ENCODE measurements around the gene RHOT1.

GRCh38 chr17:32187271-32187670 is 45.0 kb downstream of the RHOT1 start:
- TF ChIP-seq, protein P1, sequence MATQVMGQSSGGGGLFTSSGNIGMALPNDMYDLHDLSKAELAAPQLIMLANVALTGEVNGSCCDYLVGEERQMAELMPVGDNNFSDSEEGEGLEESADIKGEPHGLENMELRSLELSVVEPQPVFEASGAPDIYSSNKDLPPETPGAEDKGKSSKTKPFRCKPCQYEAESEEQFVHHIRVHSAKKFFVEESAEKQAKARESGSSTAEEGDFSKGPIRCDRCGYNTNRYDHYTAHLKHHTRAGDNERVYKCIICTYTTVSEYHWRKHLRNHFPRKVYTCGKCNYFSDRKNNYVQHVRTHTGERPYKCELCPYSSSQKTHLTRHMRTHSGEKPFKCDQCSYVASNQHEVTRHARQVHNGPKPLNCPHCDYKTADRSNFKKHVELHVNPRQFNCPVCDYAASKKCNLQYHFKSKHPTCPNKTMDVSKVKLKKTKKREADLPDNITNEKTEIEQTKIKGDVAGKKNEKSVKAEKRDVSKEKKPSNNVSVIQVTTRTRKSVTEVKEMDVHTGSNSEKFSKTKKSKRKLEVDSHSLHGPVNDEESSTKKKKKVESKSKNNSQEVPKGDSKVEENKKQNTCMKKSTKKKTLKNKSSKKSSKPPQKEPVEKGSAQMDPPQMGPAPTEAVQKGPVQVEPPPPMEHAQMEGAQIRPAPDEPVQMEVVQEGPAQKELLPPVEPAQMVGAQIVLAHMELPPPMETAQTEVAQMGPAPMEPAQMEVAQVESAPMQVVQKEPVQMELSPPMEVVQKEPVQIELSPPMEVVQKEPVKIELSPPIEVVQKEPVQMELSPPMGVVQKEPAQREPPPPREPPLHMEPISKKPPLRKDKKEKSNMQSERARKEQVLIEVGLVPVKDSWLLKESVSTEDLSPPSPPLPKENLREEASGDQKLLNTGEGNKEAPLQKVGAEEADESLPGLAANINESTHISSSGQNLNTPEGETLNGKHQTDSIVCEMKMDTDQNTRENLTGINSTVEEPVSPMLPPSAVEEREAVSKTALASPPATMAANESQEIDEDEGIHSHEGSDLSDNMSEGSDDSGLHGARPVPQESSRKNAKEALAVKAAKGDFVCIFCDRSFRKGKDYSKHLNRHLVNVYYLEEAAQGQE (IDR thresholded peaks at IDR 0.05; ENCODE audit: low read depth): no peak
- TF ChIP-seq YY1 (IDR thresholded peaks at IDR 0.05; ENCODE audit: low read depth) (no peak), MAX (IDR thresholded peaks at IDR 0.05) (no peak), RAD21 (IDR thresholded peaks at IDR 0.05; ENCODE audit: low read depth) (no peak), TAF1 (IDR thresholded peaks at IDR 0.05; ENCODE audit: low read depth) (no peak), FOXM1 (IDR thresholded peaks at IDR 0.05; ENCODE audit: borderline replicate concordance, low read depth) (no peak), EGR1 (IDR thresholded peaks at IDR 0.05) (no peak)

Measured in Ishikawa (cell line).